ENCODE results near the gene GGN.
A peak's percentile ranks its signal among the peaks of the same experiment; 100 is the strongest.

Gene GGN

DNA sequence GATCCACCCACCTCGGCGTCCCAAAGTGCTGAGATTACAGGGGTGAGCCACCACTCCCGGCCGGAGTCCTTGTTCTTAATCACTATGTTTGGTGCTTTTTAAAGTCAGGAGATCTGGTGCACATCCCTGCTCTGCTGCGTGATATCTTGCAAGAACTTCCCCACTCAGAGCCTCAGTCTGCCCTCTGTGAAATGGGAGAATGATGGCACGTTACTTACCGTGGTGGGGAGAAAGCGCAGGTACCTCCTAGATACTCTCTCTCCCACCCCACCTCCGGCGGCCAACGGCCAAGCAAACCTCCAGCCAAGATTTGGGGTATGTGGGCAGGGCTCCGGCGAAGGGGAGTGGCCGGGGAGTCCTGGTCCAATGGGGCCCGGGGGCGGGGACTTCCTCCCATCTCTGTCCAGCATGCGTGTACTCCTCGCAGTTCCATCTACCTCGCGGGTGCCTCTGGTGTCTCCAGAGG lies 45.5 kb upstream of the GGN start, which contains the start of gene RYR1:
Gene RYR1 (plus strand): TSS at position 424 of the 466 bp plus-strand sequence. CDS start 139 bp downstream, outside the sequence.
- Histone ChIP-seq H2BK5ac (ENCODE audit: low read length) (no peak within 1 kb of the TSS), H3K14ac (ENCODE audit: low read length) (no peak within 1 kb of the TSS), H2BK120ac (ENCODE audit: low read depth, low read length) (no peak within 1 kb of the TSS), H3K36me3 (replicated peaks in 1 of 2; ENCODE audit: control insufficient read depth in 2 of 2, insufficient read depth in 2 of 2, low read length in 2 of 2) (no peaks in the 10 kb centered on the region), H3K27ac (replicated peaks; ENCODE audit: low read length) (no peak within 1 kb of the TSS), H4K8ac (ENCODE audit: low read depth, low read length) (no peak within 1 kb of the TSS), H3K4ac (ENCODE audit: low read length) (no peak within 1 kb of the TSS), H3K4me2 (ENCODE audit: insufficient read depth, low read length, poor library complexity, severe bottlenecking) (peak within 1 kb of the TSS; percentile 75), H3K27me3 (ENCODE audit: control insufficient read depth in 3 of 3, insufficient read depth in 3 of 3, low read depth in 1 of 3, low read length in 3 of 3) (peaks cover 0 to 6% (median 0%) of the 10 kb centered on the region in 3 experiments), H3K4me1 (ENCODE audit: control insufficient read depth in 2 of 2, insufficient read depth in 1 of 2, low read depth in 1 of 2, low read length in 2 of 2) (peaks cover 11 to 15% of the 10 kb centered on the region in 2 donors), H4K91ac (ENCODE audit: low read depth, low read length, poor library complexity) (no peak within 1 kb of the TSS), H2BK15ac (ENCODE audit: low read length) (no peak within 1 kb of the TSS), H3K79me1 (ENCODE audit: low read depth, low read length) (no peaks in the 10 kb centered on the region), H3K18ac (ENCODE audit: low read length) (no peak within 1 kb of the TSS), H2BK12ac (ENCODE audit: low read length) (no peak within 1 kb of the TSS), H3K9me3 (replicated peaks in 1 of 2; ENCODE audit: control insufficient read depth in 2 of 2, insufficient read depth in 1 of 2, low read depth in 1 of 2, low read length in 2 of 2) (no peaks in the 10 kb centered on the region), H3K23ac (ENCODE audit: low read depth, low read length, poor library complexity) (no peak within 1 kb of the TSS), H2AFZ (ENCODE audit: low read length) (peak within 1 kb of the TSS; percentile 77), H2AK5ac (ENCODE audit: low read depth, low read length) (no peak within 1 kb of the TSS), H3K9ac (ENCODE audit: low read depth, low read length, poor library complexity) (no peak within 1 kb of the TSS), H3K4me3 (ENCODE audit: low read length in 2 of 2) (peak within 1 kb of the TSS; percentile 8 to 48)
- WGBS, 2 donors (ENCODE audit: extremely low coverage in 2 of 2, insufficient read length in 2 of 2, insufficient replicate concordance in 1 of 2) = no CpG with 5 or more reads among the region's 20 CpGs
- DNase-seq (ENCODE audit: low spot score) = peak; percentile 68

DNA sequence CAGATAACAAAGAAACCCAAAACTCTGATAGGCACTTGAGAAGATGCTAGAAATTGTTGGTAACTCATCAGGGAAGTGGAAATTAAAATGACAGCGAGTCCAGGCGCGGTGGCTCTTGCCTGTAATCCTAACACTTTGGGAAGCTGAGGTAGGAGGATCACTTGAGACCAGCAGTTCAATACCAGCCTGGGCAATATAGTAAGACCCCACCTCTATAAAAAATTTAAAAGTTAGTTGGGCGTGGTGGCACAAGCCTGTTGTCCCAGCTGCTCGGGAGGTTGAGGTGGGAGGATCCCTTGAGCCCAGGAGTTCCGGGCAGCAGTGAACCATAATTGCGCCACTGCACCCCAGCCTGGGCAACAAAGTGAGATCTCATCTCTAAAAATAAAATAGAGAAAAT lies 43.1 kb upstream of the GGN start:
- Histone ChIP-seq H3K9ac (ENCODE audit: low read depth, low read length, poor library complexity) (no peak overlapping the region), H3K4ac (ENCODE audit: low read length) (no peak overlapping the region), H4K8ac (ENCODE audit: low read depth, low read length) (no peak overlapping the region), H3K4me1 (ENCODE audit: control insufficient read depth in 2 of 2, insufficient read depth in 1 of 2, low read depth in 1 of 2, low read length in 2 of 2) (peaks cover 11 to 15% of the 10 kb centered on the region in 2 donors), H3K79me1 (ENCODE audit: low read depth, low read length) (no peaks in the 10 kb centered on the region), H3K27ac (replicated peaks; ENCODE audit: low read length) (no peak overlapping the region), H3K4me2 (ENCODE audit: insufficient read depth, low read length, poor library complexity, severe bottlenecking) (no peak overlapping the region), H2BK12ac (ENCODE audit: low read length) (no peak overlapping the region), H2BK5ac (ENCODE audit: low read length) (no peak overlapping the region), H2BK15ac (ENCODE audit: low read length) (no peak overlapping the region), H3K27me3 (ENCODE audit: control insufficient read depth in 3 of 3, insufficient read depth in 3 of 3, low read depth in 1 of 3, low read length in 3 of 3) (peaks cover 0 to 6% (median 0%) of the 10 kb centered on the region in 3 experiments), H3K23ac (ENCODE audit: low read depth, low read length, poor library complexity) (no peak overlapping the region), H2AK5ac (ENCODE audit: low read depth, low read length) (no peak overlapping the region), H3K9me3 (replicated peaks in 1 of 2; ENCODE audit: control insufficient read depth in 2 of 2, insufficient read depth in 1 of 2, low read depth in 1 of 2, low read length in 2 of 2) (no peaks in the 10 kb centered on the region), H3K36me3 (replicated peaks in 1 of 2; ENCODE audit: control insufficient read depth in 2 of 2, insufficient read depth in 2 of 2, low read length in 2 of 2) (no peaks in the 10 kb centered on the region), H3K18ac (ENCODE audit: low read length) (no peak overlapping the region), H2BK120ac (ENCODE audit: low read depth, low read length) (no peak overlapping the region), H3K14ac (ENCODE audit: low read length) (no peak overlapping the region), H4K91ac (ENCODE audit: low read depth, low read length, poor library complexity) (no peak overlapping the region), H2AFZ (ENCODE audit: low read length) (no peak overlapping the region), H3K4me3 (ENCODE audit: low read length in 2 of 2) (no peak overlapping the region)
- no CpG with 5 or more reads among the region's 7 CpGs for WGBS, 2 donors (ENCODE audit: extremely low coverage in 2 of 2, insufficient read length in 2 of 2, insufficient replicate concordance in 1 of 2)
- DNase-seq (ENCODE audit: low spot score) = no peak

- no CpG with 5 or more reads among the region's 2 CpGs for WGBS, 2 donors (ENCODE audit: extremely low coverage in 2 of 2, insufficient read length in 2 of 2, insufficient replicate concordance in 1 of 2)
- Histone ChIP-seq H3K4me2 (ENCODE audit: insufficient read depth, low read length, poor library complexity, severe bottlenecking) (no peak overlapping the region), H3K4me1 (ENCODE audit: control insufficient read depth in 2 of 2, insufficient read depth in 1 of 2, low read depth in 1 of 2, low read length in 2 of 2) (peaks cover 8 to 13% of the 10 kb centered on the region in 2 donors), H3K9me3 (replicated peaks in 1 of 2; ENCODE audit: control insufficient read depth in 2 of 2, insufficient read depth in 1 of 2, low read depth in 1 of 2, low read length in 2 of 2) (no peaks in the 10 kb centered on the region), H2BK12ac (ENCODE audit: low read length) (no peak overlapping the region), H2BK5ac (ENCODE audit: low read length) (no peak overlapping the region), H2AK5ac (ENCODE audit: low read depth, low read length) (no peak overlapping the region), H2AFZ (ENCODE audit: low read length) (no peak overlapping the region), H3K14ac (ENCODE audit: low read length) (no peak overlapping the region), H3K36me3 (replicated peaks in 1 of 2; ENCODE audit: control insufficient read depth in 2 of 2, insufficient read depth in 2 of 2, low read length in 2 of 2) (no peaks in the 10 kb centered on the region), H3K4ac (ENCODE audit: low read length) (no peak overlapping the region), H3K27ac (replicated peaks; ENCODE audit: low read length) (no peak overlapping the region), H4K8ac (ENCODE audit: low read depth, low read length) (no peak overlapping the region), H2BK120ac (ENCODE audit: low read depth, low read length) (no peak overlapping the region), H3K23ac (ENCODE audit: low read depth, low read length, poor library complexity) (no peak overlapping the region), H2BK15ac (ENCODE audit: low read length) (no peak overlapping the region), H3K9ac (ENCODE audit: low read depth, low read length, poor library complexity) (no peak overlapping the region), H3K27me3 (ENCODE audit: control insufficient read depth in 3 of 3, insufficient read depth in 3 of 3, low read depth in 1 of 3, low read length in 3 of 3) (peaks cover 0 to 13% (median 0%) of the 10 kb centered on the region in 3 experiments), H3K4me3 (ENCODE audit: low read length in 2 of 2) (no peak overlapping the region), H3K18ac (ENCODE audit: low read length) (no peak overlapping the region), H3K79me1 (ENCODE audit: low read depth, low read length) (no peaks in the 10 kb centered on the region), H4K91ac (ENCODE audit: low read depth, low read length, poor library complexity) (no peak overlapping the region)
- no peak for DNase-seq (ENCODE audit: low spot score)
Observed at GRCh38 chr19:38429811-38430156, 42.0 kb upstream of the GGN start.

- Histone ChIP-seq H2AK5ac (ENCODE audit: low read depth, low read length) (no peak overlapping the region), H3K27me3 (ENCODE audit: control insufficient read depth in 3 of 3, insufficient read depth in 3 of 3, low read depth in 1 of 3, low read length in 3 of 3) (peaks cover 0 to 12% (median 0%) of the 10 kb centered on the region in 3 experiments), H3K4me3 (ENCODE audit: low read length in 2 of 2) (no peak overlapping the region), H3K9ac (ENCODE audit: low read depth, low read length, poor library complexity) (no peak overlapping the region), H2BK120ac (ENCODE audit: low read depth, low read length) (no peak overlapping the region), H3K23ac (ENCODE audit: low read depth, low read length, poor library complexity) (no peak overlapping the region), H3K14ac (ENCODE audit: low read length) (no peak overlapping the region), H2BK5ac (ENCODE audit: low read length) (no peak overlapping the region), H3K18ac (ENCODE audit: low read length) (no peak overlapping the region), H4K8ac (ENCODE audit: low read depth, low read length) (no peak overlapping the region), H4K91ac (ENCODE audit: low read depth, low read length, poor library complexity) (no peak overlapping the region), H2BK12ac (ENCODE audit: low read length) (no peak overlapping the region), H3K9me3 (replicated peaks in 1 of 2; ENCODE audit: control insufficient read depth in 2 of 2, insufficient read depth in 1 of 2, low read depth in 1 of 2, low read length in 2 of 2) (no peaks in the 10 kb centered on the region), H3K4me1 (ENCODE audit: control insufficient read depth in 2 of 2, insufficient read depth in 1 of 2, low read depth in 1 of 2, low read length in 2 of 2) (peaks cover 4 to 8% of the 10 kb centered on the region in 2 donors), H3K4ac (ENCODE audit: low read length) (no peak overlapping the region), H3K27ac (replicated peaks; ENCODE audit: low read length) (no peak overlapping the region), H3K4me2 (ENCODE audit: insufficient read depth, low read length, poor library complexity, severe bottlenecking) (no peak overlapping the region), H2BK15ac (ENCODE audit: low read length) (no peak overlapping the region), H3K36me3 (replicated peaks in 1 of 2; ENCODE audit: control insufficient read depth in 2 of 2, insufficient read depth in 2 of 2, low read length in 2 of 2) (no peaks in the 10 kb centered on the region), H2AFZ (ENCODE audit: low read length) (no peak overlapping the region), H3K79me1 (ENCODE audit: low read depth, low read length) (no peaks in the 10 kb centered on the region)
- WGBS, 2 donors (ENCODE audit: extremely low coverage in 2 of 2, insufficient read length in 2 of 2, insufficient replicate concordance in 1 of 2) = no CpG with 5 or more reads among the region's 14 CpGs
- DNase-seq (ENCODE audit: low spot score) = no peak
Observed at GRCh38 chr19:38429055-38429810, 41.4 kb upstream of the GGN start.
